GM12872 (cell line): ENCODE results near the gene PKDREJ.

Source experiments
- CTCF ChIP-seq: IDR thresholded peaks from 3 replicates; pipeline ENCODE4 v1.5.1; 2011; ENCODE audit warnings: low read depth, mild to moderate bottlenecking, low read length, moderate library complexity; ENCODE audit not compliant: insufficient read depth

The PKDREJ gene

GRCh38 chr22:46278656-46279645, 15.8 kb upstream of the PKDREJ start:
- no peak for TF ChIP-seq CTCF

- no peak for TF ChIP-seq CTCF
Observed at GRCh38 chr22:46276563-46276962, 13.4 kb upstream of the PKDREJ start.

DNA sequence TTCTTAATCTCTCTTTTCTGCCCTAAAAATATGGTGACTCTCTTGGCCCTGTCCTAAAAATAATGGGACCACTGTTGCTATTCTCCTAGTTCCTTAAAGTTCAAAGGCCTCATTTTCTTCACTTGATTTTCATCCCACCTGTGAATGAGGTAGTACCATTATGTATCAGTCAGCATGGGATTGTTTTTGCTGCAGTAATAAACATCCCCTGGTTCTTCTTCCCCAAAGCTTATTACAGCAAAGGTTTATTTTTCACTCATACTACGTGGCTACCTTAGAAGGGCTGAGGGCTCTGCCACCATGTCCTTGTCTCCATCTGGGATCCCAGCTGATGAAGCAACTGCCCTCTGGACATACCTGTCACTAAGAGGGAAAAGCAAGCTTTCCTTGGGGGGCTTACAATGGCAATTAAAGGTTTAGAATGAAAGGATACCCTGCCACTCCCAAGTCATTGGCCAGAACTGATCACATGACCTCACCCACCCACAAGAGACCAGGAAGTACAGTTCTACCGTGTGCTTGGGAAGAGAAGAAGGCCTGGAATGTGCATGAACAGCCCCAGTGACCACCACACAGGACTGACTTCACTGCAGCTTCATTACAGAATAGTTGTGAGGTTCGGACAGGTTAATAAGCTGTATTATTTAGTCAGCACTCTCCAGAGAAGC, 12.4 kb upstream of the PKDREJ start:
- no peak for TF ChIP-seq CTCF

DNA sequence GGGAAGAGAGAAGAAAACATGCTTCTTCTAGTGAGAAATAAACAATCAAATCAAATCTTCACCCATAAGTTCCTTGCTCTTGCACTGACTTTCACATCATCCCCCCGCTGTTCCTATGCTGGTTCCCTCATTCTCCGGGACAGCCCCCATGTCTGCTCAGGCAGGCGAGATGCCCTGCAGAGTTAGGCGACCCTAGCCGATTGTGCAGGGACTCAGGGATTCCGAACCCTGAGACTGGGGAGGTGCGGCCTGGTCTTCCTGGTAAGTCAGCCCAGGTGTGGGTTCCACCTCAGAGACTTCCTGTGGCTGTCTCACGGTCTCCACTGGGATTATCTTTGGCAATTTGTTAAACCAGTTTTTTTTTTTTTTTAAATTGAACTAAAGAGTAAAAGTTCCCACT, 11.2 kb upstream of the PKDREJ start:
- TF ChIP-seq CTCF: no peak

GRCh38 chr22:46273432-46274148, 10.4 kb upstream of the PKDREJ start:
- TF ChIP-seq CTCF: no peak

GRCh38 chr22:46272762-46273431, 9.8 kb upstream of the PKDREJ start:
- no peak for TF ChIP-seq CTCF

DNA sequence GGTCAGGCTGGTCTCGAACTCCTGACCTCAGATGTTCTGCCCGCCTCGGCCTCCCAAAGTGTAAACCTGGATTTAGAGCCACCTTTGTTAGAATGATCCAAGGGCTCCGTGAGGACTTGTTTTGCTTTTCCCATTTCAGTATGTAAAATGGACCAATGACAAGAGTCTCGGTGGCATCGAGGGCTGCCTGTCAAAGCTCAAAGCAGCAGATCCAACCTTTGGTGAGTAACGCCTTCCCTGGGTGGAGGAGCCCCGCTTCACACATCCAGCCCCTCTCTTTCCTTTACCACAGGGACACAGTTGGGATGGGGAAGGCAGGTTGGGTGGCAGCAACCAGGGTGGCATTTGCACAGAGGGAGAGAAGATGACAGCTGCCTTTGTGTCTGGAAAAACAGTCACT, 9.1 kb upstream of the PKDREJ start:
- no peak for TF ChIP-seq CTCF
